Aorta (tissue), 5 donors: ENCODE data around the gene SNN. TPM values are rescaled to one million over a fixed set of nuclear protein-coding genes. Genes with fewer than 3 reads are reported as not detected.

Experiments
- ATAC-seq: fragments of 200-7000 bp; cut with Tn5 transposase; one replicate; pipeline ENCODE4 v1.9.1; 2022; ENCODE audit warnings: moderate library complexity; ENCODE audit not compliant: low FRiP score
- DNase-seq, 2 donors: peaks; one replicate each; pipeline ENCODE4 v3.0.0-alpha.2; 2020
- H3K27ac ChIP-seq, 2 donors: one replicate each; pipeline ENCODE4 v1.5.1; 2013; ENCODE audit warnings: low read length in 2 of 2, mild to moderate bottlenecking in 2 of 2, moderate library complexity in 2 of 2, control low read depth in 1 of 2, inconsistent platforms in 1 of 2, low read depth in 1 of 2
- H3K27me3 ChIP-seq, 2 donors: one replicate each; pipeline ENCODE4 v1.6.1; 2013; ENCODE audit warnings: control low read depth in 1 of 2, low read length in 1 of 2, mild to moderate bottlenecking in 1 of 2, moderate library complexity in 1 of 2; ENCODE audit not compliant: insufficient read depth in 2 of 2, control insufficient read depth in 1 of 2
- H3K36me3 ChIP-seq, 2 donors: one replicate each; pipeline ENCODE4 v1.6.1; 2013; ENCODE audit warnings: control low read depth in 1 of 2, low read length in 1 of 2, mild to moderate bottlenecking in 1 of 2; ENCODE audit not compliant: insufficient read depth in 2 of 2, control insufficient read depth in 1 of 2
- H3K4me1 ChIP-seq, 2 donors: one replicate each; pipeline ENCODE4 v1.6.1; 2013; ENCODE audit warnings: low read length in 2 of 2, control low read depth in 1 of 2, mild to moderate bottlenecking in 1 of 2, moderate library complexity in 1 of 2; ENCODE audit not compliant: insufficient read depth in 2 of 2, control insufficient read depth in 1 of 2
- H3K4me3 ChIP-seq, 2 donors: one replicate each; pipeline ENCODE4 v1.5.1; 2013; ENCODE audit warnings: low read length in 2 of 2, control low read depth in 1 of 2, mild to moderate bottlenecking in 1 of 2
- H3K9me3 ChIP-seq: one replicate; pipeline ENCODE4 v1.6.1; 2013; ENCODE audit warnings: mild to moderate bottlenecking, low read length; ENCODE audit not compliant: control insufficient read depth
- WGBS, 2 donors: extraction: QIAGEN DNeasy Blood & Tissue Kit; methylation state at CpG; one replicate each; pipeline ENCODE4 v1.1.7; 2013; 5-methylcytosine and 5-hydroxymethylcytosine counted together
- intact Hi-C, 2 donors: fragments of 100-400 bp; cut with DNase I; formaldehyde crosslinking; loops; one replicate each; pipeline versions ENCODE4 v1.14.2 to v1.15.0; 2022
- polyA plus RNA-seq, 2 donors: library from polyadenylated mRNA; stranded (reverse); fragments of 200-250 nt; gene quantifications; one replicate each; pipeline ENCODE4 v1.2.3, GENCODE V29; 2013
- total RNA-seq, 2 donors: library from RNA; stranded (reverse); fragmentation: NEBNext Ultra II Directional; extraction: Animal tissue kit (Norgen Biotek cat#: 25700); gene quantifications; one replicate each; pipeline ENCODE4 v1.2.1, GENCODE V29; 2021
- donor health status: healthy with polysubstance abuse.
- donor health status: Bipolar disorder and iron deficiency.
- donor health status: DM: no; HTN: no; CAD: no.
- donor health status: DM: no; HTN: no; CAD: no.
- donor health status: DM: yes; HTN: yes; CAD: no.

SNN gene
- total and polyA plus RNA-seq, 4 donors = 13.0 to 15.9 (median 15.3) TPM

DNA sequence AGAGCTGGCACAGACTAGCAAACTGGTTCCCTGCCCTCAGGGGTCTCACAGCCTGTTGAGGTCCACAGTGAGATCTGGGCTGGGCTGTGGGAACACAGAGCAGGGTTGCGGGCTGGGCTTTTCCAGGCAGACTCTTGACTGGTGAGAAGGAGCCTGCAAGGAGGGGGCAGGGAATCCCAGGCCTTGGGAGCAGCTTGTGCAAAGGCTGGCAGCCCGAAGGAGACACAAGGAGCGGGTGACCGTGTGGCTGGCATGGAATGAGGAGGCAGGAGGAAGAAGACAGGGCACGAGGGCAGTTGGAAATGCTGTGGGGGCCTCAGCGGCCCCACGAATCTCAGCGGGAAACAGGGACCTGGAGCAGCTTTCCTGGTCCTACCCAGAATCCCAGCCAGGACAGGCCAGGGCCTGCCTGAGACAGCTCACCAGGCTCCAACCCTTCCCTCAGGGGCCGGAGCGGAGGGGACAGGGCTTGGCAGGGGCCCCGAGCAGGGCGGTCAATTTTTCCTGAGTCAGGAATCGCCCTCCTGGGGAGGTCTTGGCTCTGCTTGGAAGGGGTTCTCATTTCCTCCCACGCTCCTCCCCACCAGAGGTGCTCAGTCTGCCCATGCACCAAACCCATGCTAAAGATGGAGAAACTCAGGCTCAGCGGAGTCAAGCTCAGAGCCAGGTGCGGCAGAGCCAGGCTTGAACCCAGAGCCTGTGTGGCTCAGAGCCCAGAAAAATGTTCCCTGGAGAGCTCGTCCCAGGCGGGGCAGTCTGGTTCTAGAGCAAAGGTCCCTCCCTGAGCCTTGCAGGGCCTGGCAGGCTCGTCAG lies 9.2 kb upstream of the SNN start:
- ATAC-seq (peak; percentile 62), DNase-seq (no peak)
- Histone ChIP-seq H3K36me3 (no peaks in the 10 kb centered on the region), H3K4me1 (no peaks in the 10 kb centered on the region), H3K9me3 (no peaks in the 10 kb centered on the region), H3K27ac (no peak overlapping the region), H3K27me3 (no peaks in the 10 kb centered on the region), H3K4me3 (no peak overlapping the region)
- intact Hi-C loops = no loop called here
- WGBS, 2 donors = 18 to 37% methylated on average over 19 of the region's 19 CpGs

DNA sequence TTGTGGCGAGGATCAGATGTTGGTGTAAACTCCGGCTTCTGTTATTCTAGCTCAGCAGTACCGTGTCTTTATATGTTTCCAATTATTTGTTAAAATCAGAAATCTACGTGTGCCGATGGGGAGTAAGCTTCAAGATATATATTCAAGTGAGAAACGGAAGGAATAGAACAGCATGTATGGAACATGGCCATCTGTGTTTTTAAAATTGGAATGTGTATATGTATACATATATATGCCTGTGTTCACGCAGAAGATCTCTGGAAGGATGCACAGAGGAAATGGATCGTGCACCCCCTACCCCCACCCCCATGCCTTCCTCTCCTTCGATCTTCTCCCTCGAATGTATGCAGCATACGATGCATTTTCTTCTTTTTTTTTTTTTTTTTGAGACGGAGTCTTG lies 7.7 kb upstream of the SNN start:
- Histone ChIP-seq H3K4me1 (no peaks in the 10 kb centered on the region), H3K4me3 (no peak overlapping the region), H3K27me3 (no peaks in the 10 kb centered on the region), H3K27ac (no peak overlapping the region), H3K9me3 (no peaks in the 10 kb centered on the region), H3K36me3 (no peaks in the 10 kb centered on the region)
- intact Hi-C loops = no loop called here
- no peak for ATAC-seq
- DNase-seq = no peak
- 86 to 91% methylated on average over 12 of the region's 12 CpGs for WGBS, 2 donors

DNA sequence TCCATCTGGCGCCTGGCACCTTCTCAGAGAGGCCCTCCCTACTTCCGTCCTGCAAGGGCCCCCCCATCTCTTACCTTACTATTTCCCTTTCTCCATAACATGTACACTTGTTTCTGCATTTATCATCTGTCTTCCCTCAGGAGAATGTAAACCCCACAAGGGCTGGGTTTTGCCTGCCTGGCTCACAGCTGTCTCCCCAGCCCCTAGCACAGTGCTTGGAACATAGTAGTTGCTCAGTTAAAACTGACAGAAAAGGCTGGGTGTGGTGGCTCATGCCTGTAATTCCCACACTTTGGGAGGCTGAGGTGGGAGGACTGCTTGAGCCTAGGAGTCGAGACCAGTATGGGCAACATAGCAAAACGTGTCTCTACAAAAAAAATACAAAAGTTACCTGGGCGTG lies 5.7 kb upstream of the SNN start:
- 91 to 95% methylated on average over 5 of the region's 5 CpGs for WGBS, 2 donors
- H3K4me3 ChIP-seq = no peak overlapping the region
- no peaks in the 10 kb centered on the region for H3K4me1 ChIP-seq
- intact Hi-C loops = no loop called here
- no peaks in the 10 kb centered on the region for H3K36me3 ChIP-seq
- ATAC-seq = no peak
- H3K27me3 ChIP-seq = no peaks in the 10 kb centered on the region
- H3K27ac ChIP-seq = no peak overlapping the region
- DNase-seq = no peak
- no peaks in the 10 kb centered on the region for H3K9me3 ChIP-seq

DNA sequence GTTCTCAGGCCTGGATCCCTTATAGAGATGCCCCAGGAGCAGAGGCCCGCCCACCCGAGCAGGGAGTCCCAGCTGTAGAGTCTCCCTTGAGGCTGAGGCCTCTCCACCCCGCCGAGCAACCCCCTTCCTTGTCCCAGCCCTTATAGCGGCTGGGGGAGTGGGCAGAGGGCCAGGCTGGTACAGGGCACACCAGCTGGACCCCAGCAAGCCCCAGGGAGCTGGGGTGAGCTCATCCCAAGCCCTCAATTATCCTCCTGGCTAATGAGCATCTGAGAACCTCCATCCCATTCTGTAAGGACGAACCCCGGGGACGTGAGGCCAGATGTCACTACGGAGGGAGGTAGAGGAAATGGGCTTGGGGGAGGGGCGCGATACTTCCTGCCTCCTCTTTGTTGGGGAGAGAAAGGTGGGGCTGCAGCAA lies 3.2 kb upstream of the SNN start:
- Histone ChIP-seq H3K36me3 (no peaks in the 10 kb centered on the region), H3K27me3 (no peaks in the 10 kb centered on the region), H3K4me1 (peaks cover 0 to 2% of the 10 kb centered on the region in 2 donors), H3K4me3 (no peak overlapping the region), H3K27ac (no peak overlapping the region), H3K9me3 (no peaks in the 10 kb centered on the region)
- intact Hi-C loops = no loop called here
- ATAC-seq (no peak), DNase-seq (no peak)
- 66 to 71% methylated on average over 10 to 11 of the region's 11 CpGs for WGBS, 2 donors

DNA sequence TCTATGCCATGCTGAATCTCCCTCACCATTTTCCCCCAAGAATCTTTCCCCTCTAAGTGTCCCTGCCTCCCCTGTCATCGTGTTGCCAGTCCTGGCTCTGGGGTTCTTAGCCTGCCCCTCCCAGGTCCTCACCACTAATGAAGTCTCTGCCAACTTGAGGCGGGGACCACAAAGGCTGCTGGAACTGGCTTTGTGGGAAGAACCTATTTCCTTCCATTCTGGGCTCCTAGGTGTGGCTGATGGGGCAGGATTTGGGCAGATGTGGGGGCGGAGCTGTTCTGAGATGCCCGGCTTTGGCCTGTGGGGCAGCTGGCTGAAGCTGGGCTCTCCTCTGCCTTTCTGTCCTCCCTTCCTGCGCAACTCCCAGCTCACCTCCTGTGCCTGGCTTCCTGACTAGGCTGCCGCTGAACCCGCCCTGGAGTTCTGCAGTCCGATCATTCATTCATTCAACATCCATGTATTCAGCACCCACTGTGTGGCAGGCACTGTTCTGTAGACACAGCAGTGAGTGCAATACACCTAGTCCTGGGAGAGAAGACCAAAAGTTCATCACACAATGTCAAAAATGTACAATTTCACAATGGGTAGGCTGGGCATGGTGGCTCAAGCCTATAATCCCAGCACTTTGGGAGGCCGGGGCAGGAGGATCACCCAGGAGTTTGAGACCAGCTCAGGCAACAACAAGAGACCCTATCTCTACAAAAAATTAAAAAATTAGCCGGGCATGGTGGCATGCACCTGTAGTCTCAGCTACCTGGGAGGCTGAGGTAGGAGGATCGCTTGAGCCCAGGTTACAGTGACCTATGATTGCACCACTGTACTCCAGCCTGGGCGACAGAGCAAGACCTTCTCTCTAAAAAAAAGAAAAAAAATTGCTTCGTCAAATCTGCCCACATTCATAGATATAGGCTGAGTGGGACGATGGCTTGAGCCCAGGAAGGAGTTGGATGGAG lies 1.9 kb upstream of the SNN start:
- DNase-seq (no peak), ATAC-seq (no peak)
- peaks cover 0 to 2% of the 10 kb centered on the region in 2 donors for H3K4me1 ChIP-seq
- H3K27me3 ChIP-seq = no peaks in the 10 kb centered on the region
- no peak overlapping the region for H3K27ac ChIP-seq
- intact Hi-C loops = no loop called here
- no peaks in the 10 kb centered on the region for H3K36me3 ChIP-seq
- 87% methylated on average over 14 of the region's 14 CpGs for WGBS, 2 donors
- H3K9me3 ChIP-seq = no peaks in the 10 kb centered on the region
- no peak overlapping the region for H3K4me3 ChIP-seq

DNA sequence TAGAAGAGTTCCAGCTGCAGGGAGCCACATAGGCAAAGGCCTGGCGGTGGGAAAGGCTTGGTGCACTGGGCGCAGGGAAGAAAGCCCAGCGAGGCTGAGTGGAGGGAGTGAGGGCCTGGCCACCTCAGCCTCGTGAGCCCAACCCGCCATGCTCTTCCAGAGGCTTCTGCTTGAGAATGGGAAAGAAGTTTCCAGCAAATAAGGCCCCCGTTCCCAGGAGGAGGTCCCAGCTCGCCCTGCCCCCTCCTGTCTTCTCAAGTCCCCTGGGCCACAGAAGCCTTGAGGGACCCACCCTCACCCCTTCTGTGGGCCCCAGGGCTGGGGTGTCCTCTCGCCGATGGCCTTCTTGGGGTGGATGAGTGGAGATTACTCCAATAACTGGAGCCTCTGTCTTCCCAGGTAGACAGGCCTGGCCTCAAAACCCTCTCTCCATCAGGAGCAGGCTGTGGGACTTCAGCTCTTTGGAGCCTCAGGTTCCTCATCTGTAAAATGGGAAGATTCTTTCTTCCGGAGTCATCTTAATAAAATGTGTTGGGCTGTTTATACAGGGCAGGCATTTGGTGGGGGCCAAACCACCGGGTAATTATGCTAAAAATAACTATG lies 933 bp upstream of the SNN start:
- H3K36me3 ChIP-seq = no peaks in the 10 kb centered on the region
- no peak overlapping the region for H3K27ac ChIP-seq
- H3K27me3 ChIP-seq = no peaks in the 10 kb centered on the region
- H3K4me3 ChIP-seq = no peak overlapping the region
- intact Hi-C loops = no loop called here
- H3K9me3 ChIP-seq = no peaks in the 10 kb centered on the region
- no peak for ATAC-seq
- WGBS, 2 donors = 83 to 86% methylated on average over 11 of the region's 11 CpGs
- peaks cover 0 to 2% of the 10 kb centered on the region in 2 donors for H3K4me1 ChIP-seq
- DNase-seq = no peak

DNA sequence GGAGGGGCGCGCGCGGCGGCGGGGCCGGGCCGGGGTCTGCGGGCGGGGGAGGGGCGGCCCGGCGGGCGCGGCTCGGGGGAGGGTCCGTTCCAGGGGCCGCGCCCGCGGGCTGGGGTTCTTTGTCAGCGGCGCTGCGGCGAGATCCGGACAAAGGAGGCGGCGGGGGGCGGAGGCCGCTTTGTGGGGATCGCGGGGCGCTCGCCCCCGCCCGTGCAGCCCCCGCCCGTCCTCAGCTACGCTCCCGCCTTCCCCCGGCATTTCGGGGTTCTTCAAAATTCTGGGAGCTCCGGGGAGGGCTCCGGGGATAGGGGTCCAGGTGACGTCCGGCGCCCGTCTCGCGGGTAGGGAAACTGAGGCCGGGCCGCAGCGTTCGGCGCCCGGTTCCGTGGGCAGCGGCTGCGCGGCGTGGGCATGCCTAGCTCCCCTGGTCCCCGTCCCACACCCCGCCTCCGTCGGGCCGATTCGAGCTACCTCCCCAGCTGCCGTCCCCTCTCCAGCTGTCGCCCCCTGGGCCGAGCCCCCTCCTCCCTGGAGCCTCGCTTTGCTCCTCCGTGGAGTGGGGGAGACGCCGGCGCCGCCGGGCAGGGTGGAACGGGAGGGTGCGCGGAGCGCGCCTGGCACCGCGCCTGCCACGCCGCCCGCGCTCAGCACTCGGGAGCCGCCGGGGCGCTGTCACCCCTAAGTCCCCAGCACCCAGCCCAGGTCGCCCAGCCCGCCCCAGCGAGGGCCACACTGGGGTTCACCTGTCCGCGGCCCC lies 546 bp downstream of the SNN start:
- H3K9me3 ChIP-seq = no peaks in the 10 kb centered on the region
- no peaks in the 10 kb centered on the region for H3K27me3 ChIP-seq
- DNase-seq (peak in 1 of 2 donors; percentile 85), ATAC-seq (no peak)
- 2 to 3% methylated on average over 56 to 97 of the region's 97 CpGs for WGBS, 2 donors
- peak overlapping the region in 1 of 2 donors; percentile 54 for H3K27ac ChIP-seq
- no peaks in the 10 kb centered on the region for H3K36me3 ChIP-seq
- peaks cover 0 to 2% of the 10 kb centered on the region in 2 donors for H3K4me1 ChIP-seq
- H3K4me3 ChIP-seq = peak overlapping the region; percentile 83 to 84
- intact Hi-C loops = no loop called here
